Measurements from ENCODE around the gene PFDN6. TPM values are rescaled to one million over a fixed set of nuclear protein-coding genes. Genes with fewer than 3 reads are reported as not detected.

The PFDN6 gene
- total RNA-seq, 6 experiments from 2014 or later: 23.8 to 35.2 (median 27.5) TPM

DNA sequence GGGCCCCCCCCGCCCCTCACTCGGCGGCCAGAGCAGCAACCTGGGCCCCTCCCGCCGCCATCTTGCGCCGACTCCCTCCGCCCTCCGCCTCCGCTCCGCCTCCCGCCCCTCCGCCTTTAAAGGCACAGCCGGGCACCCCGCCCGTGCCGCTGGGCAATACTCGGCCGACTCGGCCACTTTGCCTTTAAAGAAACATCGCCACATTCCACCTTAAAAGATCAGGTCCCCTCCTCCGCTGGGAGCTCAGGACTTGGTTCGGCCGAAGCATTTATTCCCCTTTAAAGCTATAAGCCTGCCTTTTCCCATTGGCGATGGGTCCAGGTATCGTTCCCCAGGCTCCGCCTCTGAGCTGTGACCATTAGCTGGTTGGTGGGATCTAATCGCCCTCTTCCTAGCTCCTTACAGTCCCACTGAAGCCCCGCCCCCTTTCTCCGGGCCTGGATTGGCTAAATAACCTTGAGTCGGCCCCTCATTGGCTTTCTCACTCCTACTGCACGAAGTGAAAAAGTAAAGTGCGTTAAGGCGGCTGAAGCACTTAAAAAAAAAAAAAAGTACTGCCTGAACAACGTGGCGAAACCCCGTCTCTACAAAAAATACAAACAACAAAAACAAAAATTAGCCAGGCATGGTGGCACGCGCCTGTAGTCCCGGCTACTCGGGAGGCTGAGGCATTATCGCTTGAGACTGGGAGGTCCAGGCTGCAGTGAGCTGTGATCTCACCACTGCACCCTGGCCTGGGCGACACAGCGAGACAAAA is 28.4 kb downstream of the PFDN6 start, which contains the start of gene ZBTB22:
Gene ZBTB22, minus strand, starts transcription at position 76 of the 757 bp plus-strand sequence. CDS start 828 bp downstream, outside the sequence.
- Histone ChIP-seq H3K27ac (peak within 1 kb of the TSS; percentile 60 to 66 (median 63)), H3K4me3 (peak within 1 kb of the TSS; percentile 49 to 52 (median 51)), H3K27me3 (no peaks in the 10 kb centered on the region), H3K36me3 (peaks cover 0 to 24% (median 6%) of the 10 kb centered on the region in 4 donors), H3K4me1 (peaks cover 0 to 52% (median 12%) of the 10 kb centered on the region in 4 donors), H3K9me3 (no peaks in the 10 kb centered on the region)
- intact Hi-C loops (cut with DNase I): no loop called here
- ATAC-seq (peak; percentile 58 to 84 (median 77)), DNase-seq (peak; percentile 98 to 99 (median 98))
- 2% methylated on average over 44 of the region's 44 CpGs for WGBS (ENCODE audit: insufficient coverage, low coverage, low lambda C conversion rate, missing lambda C conversion rate)
- no peak for TF ChIP-seq POLR2A (IDR thresholded peaks at IDR 0.05)
- TF ChIP-seq, protein P1, sequence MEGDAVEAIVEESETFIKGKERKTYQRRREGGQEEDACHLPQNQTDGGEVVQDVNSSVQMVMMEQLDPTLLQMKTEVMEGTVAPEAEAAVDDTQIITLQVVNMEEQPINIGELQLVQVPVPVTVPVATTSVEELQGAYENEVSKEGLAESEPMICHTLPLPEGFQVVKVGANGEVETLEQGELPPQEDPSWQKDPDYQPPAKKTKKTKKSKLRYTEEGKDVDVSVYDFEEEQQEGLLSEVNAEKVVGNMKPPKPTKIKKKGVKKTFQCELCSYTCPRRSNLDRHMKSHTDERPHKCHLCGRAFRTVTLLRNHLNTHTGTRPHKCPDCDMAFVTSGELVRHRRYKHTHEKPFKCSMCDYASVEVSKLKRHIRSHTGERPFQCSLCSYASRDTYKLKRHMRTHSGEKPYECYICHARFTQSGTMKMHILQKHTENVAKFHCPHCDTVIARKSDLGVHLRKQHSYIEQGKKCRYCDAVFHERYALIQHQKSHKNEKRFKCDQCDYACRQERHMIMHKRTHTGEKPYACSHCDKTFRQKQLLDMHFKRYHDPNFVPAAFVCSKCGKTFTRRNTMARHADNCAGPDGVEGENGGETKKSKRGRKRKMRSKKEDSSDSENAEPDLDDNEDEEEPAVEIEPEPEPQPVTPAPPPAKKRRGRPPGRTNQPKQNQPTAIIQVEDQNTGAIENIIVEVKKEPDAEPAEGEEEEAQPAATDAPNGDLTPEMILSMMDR (IDR thresholded peaks at IDR 0.05): no peak

DNA sequence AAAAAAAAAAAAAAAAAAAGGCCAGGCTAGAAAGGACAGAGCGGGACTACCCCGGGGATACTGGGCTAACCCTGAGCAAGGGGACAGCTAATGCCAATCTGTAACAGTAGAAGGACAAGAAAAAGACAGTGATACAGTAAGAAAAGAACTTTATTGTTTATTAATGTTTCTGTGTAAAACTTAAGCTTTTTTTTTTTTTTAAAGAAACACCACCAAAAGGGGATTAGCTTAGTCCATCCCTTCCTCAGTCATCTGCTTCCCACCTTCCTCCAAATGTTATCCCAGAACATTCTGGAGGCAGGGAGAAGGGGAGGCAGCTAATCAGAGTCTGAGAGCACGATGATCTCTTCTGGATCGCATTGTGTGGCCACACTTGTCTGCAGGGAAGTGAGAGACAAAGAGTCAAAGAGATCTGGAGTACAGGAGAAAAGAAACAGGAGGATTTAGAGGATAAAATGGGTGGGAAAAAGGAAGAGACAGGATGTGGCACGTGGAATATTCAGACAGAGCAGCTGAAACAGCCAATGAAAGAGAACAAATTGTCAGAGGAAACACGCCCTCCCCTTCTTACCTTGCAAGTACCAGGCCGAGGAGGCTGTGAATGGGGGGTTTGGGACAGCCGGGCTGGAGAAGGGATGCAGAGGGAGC is 29.1 kb downstream of the PFDN6 start:
- Histone ChIP-seq H3K27ac (peak overlapping the region; percentile 60 to 66 (median 63)), H3K9me3 (no peaks in the 10 kb centered on the region), H3K4me3 (peak overlapping the region; percentile 49 to 52 (median 51)), H3K36me3 (peaks cover 0 to 24% (median 6%) of the 10 kb centered on the region in 4 donors), H3K27me3 (no peaks in the 10 kb centered on the region), H3K4me1 (peaks cover 0 to 53% (median 12%) of the 10 kb centered on the region in 4 donors)
- no peak for DNase-seq
- ATAC-seq: no peak
- intact Hi-C loops (cut with DNase I): no loop called here
- TF ChIP-seq, protein P1 (IDR thresholded peaks at IDR 0.05): no peak
- TF ChIP-seq POLR2A (IDR thresholded peaks at IDR 0.05): no peak
- WGBS (ENCODE audit: insufficient coverage, low coverage, low lambda C conversion rate, missing lambda C conversion rate): 58% methylated on average over 7 of the region's 8 CpGs

- Histone ChIP-seq H3K27me3 (no peaks in the 10 kb centered on the region), H3K27ac (peak overlapping the region; percentile 19 to 80 (median 76)), H3K9me3 (no peaks in the 10 kb centered on the region), H3K4me3 (no peak overlapping the region), H3K4me1 (peaks cover 0 to 51% (median 12%) of the 10 kb centered on the region in 4 donors), H3K36me3 (peaks cover 0 to 24% (median 6%) of the 10 kb centered on the region in 4 donors)
- intact Hi-C loops (cut with DNase I): no loop called here
- ATAC-seq: no peak
- no peak for TF ChIP-seq POLR2A (IDR thresholded peaks at IDR 0.05)
- TF ChIP-seq, protein P1 (IDR thresholded peaks at IDR 0.05): no peak
- DNase-seq: no peak
- WGBS (ENCODE audit: insufficient coverage, low coverage, low lambda C conversion rate, missing lambda C conversion rate): 92% methylated on average over 3 of the region's 3 CpGs
Observed at GRCh38 chr6:33319939-33320314, 30.5 kb downstream of the PFDN6 start.

DNA sequence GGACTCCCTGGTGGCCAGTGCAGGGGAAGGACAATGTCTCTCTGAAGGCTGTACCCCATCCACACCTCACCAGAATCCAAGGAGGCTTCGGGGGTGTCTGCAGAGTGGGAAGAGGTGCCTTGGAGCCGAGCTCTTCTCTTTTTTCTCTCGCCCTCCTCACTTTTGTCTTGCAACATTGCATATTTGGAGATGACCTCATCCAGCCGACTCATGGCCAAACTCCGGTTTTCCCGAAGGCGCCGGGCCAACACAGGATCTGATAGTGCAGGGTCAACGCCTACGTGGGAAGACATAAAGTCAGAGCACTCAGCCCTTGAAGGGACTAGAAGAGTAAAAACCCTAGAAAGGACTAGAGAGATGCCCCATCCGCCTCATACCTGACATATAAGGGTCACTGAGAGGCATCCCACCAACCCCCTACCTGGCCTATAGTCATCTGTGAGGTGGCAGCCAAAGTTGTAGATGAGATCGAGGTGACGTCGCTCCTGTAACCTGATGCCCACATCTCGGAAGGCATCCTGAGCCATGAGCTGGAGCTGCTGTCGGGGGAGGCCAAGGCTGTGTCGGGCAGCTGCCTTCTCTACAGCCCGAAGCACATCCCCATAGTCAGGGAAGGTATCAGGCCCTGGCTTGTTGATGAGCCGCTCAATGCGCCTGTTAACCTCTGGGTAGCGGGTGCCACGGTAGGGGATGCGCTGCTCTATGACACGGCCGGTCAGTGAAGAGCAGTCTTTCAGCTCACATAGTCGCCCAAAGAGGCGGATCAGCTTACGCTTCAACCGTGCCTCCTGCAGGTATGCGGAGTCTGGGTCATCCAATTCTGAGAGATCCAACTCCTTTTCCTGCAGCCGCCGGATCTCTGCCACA is 31.1 kb downstream of the PFDN6 start:
- Histone ChIP-seq H3K27me3 (no peaks in the 10 kb centered on the region), H3K4me1 (peaks cover 0 to 50% (median 12%) of the 10 kb centered on the region in 4 donors), H3K36me3 (peaks cover 0 to 24% (median 6%) of the 10 kb centered on the region in 4 donors), H3K27ac (peak overlapping the region; percentile 19 to 80 (median 76)), H3K9me3 (no peaks in the 10 kb centered on the region), H3K4me3 (no peak overlapping the region)
- intact Hi-C loops (cut with DNase I): no loop called here
- peak in 1 of 4 donors; percentile 11 for ATAC-seq
- DNase-seq: peak; percentile 68 to 85 (median 83)
- 34% methylated on average over 11 of the region's 32 CpGs for WGBS (ENCODE audit: insufficient coverage, low coverage, low lambda C conversion rate, missing lambda C conversion rate)
- TF ChIP-seq POLR2A (IDR thresholded peaks at IDR 0.05): no peak
- TF ChIP-seq, protein P1 (IDR thresholded peaks at IDR 0.05): no peak

All from right lobe of liver (tissue), 6 donors.